GM19035 (cell line): ENCODE measurements around the gene ZNF444.
"Not testable (repeated sequence)": the region's sequence is repeated elsewhere in the genome, so short reads cannot be mapped to it uniquely, and the experiment has no call there.

Experiments used
- ATAC-seq: cut with Tn5 transposase; IDR thresholded peaks from one replicate; pipeline ENCODE4 v1.9.1; 2021; ENCODE audit not compliant: unreplicated experiment

The ZNF444 gene

DNA sequence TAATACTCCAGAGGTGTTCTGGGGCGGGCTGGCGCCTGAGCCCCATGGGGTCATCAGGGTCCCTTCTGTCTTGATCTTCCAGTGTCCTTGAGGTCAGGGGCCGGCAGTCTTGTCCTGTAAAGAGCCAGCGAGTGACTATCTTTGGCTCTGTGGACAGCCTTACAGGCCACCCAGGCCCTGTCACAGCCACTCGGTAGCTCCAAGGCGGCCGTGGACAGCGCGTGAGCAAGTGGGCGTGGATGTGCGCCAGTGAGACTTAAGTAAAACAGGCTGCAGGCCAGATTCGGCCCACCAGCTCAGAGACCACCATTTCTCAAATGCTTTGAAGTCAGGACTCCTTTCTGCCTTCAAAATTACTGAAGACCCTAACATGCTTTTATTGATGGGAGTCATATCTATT, 3.7 kb downstream of the ZNF444 start:
- no peak for ATAC-seq

DNA sequence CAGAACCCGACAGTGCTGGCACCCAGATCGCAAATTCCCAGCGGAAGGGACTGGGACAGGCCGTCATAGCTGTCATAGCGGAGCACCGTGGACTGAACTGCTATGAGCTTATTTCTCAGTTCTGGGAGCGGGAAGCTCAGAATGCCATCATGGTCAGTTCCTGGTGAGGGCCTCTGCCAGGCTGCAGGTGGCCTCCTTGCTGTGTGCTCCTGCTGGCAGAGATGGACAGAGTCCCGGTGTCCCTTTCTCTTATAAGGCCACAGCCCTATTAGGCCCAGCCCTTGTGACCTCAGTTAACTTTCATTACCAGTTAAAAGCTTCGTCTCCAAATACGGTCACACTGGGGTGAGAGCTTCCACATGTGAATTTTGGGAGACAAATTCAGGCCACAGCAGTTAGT, 4.6 kb downstream of the ZNF444 start:
- ATAC-seq, result no peak

DNA sequence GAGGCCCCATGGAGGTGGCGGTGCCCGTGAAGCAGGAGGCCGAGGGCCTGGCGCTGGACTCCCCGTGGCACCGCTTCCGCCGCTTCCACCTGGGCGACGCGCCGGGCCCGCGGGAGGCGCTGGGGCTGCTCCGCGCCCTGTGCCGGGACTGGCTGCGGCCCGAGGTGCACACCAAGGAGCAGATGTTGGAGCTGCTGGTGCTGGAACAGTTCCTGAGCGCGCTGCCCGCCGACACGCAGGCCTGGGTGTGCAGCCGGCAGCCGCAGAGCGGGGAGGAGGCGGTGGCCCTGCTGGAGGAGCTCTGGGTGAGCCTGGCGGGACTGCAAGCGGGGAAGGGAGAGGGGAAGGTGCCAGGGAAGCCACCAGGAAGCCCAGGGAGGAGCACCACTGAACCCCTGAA, 5.8 kb downstream of the ZNF444 start:
- ATAC-seq, result no peak

DNA sequence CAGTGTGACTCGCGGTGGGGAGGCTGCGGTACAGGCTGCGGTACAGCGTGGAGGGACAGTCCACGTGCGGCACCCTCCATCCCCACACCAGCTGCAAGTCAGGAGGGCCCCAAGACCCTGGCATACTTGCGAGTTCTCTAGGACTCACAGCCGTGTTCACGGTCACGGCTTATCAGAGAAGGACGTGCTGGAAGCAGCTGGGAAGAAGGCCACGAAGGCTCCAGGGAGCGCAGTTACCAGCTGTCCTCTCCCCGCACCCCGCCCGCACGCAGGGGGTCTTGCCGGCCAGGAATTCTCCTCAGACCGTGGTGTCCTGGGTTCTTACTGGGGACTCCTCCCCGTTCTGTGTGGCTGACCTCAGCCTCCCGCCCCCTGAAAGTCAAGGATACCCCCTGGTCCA, 6.2 kb downstream of the ZNF444 start:
- no peak for ATAC-seq

DNA sequence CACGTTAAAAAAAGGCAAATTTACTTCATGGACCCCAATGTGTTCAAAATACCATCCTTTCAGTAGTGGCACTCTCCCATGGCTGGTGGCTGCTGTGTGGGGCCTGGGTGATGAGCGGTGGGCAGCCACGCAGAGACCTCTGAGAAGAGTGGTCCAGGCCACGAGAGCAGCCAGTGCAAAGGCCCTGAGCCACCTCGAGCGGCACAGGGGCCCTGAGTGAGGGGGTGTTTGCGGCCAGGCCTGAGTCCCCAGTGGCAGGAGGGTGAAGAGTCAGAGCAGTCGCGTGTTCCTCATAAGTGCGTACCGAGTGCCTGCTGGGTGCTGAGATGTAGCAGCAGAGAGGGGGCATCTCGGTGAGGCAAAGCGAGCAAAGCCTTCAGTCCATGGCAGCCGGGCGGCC, 7.0 kb downstream of the ZNF444 start:
- no peak for ATAC-seq

DNA sequence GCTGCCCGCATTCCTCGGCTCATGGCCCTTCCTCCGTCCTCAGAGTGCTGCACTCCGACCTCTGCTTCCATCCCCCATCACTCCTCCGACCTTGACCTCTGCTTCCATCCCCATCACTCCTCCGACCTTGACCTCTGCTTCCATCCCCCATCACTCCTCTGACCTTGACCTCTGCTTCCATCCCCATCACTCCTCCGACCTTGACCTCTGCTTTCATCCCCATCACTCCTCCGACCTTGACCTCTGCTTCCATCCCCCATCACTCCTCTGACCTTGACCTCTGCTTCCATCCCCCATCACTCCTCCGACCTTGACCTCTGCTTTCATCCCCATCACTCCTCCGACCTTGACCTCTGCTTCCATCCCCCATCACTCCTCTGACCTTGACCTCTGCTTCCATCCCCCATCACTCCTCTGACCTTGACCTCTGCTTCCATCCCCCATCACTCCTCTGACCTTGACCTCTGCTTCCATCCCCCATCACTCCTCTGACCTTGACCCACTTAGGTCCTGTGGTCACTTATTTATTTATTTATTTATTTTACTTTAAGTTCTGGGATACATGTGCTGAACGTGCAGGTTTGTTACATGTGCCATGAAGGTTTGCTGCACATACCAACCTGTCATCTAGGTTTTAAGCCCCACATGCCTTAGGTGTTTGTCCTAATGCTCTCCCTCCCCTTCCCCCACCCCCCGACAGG, 8.0 kb downstream of the ZNF444 start:
- not testable (repeated sequence) for ATAC-seq

DNA sequence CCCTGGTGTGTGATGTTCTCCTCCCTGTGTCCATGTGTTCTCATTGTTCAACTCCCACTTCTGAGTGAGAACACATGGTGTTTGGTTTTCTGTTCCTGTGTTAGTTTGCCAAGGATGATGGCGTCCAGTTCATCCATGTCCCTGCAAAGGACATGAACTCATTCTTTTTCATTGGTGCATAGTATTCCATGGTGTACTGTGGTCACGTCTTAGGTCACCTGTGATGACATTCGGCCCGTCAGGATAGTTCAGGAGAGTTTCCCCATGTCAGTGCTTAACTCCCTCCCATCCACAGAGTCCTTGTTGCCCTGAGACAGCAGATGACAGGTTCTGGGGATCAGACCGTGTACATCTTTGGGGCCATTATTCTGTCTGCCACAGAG, 8.6 kb downstream of the ZNF444 start:
- ATAC-seq, result no peak

DNA sequence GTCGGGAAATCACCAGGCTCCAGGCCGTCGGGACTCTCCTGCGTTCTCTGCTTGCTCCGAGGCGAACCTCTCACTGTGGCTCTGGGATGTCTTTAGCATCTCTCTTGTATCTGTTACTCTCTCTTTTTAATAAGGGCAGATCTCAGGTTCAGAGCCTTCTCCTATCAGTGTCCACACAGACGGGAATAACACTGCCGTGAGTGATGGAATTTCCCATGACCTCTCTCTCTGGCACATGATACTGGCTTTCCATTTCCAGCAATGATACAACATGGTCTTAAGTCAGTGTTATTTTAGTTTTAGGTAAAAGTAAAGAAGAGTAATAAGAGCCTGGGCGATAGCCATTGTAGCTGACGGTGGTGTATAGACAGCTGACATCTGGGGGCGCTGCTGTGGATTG, 9.3 kb downstream of the ZNF444 start:
- no peak for ATAC-seq

DNA sequence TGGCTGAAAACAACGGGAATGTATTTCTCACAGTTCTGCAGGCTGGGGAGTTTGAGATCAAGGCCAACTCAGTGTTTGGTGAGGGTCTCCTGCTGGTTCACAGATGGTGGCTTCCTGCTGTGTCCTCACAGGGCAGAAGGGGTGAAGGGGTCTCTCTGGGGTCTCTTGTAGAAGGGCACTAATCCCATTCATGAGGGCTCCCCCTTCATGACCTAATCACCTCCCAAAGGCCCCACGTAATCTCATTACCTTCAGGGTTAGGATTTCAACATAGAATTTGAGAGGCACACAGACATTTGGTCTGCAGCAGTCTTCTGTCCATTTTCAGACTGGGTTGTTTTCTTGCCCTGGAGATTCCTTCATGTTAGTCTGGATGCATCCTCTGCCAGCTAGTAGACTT, 11.6 kb downstream of the ZNF444 start:
- no peak for ATAC-seq

DNA sequence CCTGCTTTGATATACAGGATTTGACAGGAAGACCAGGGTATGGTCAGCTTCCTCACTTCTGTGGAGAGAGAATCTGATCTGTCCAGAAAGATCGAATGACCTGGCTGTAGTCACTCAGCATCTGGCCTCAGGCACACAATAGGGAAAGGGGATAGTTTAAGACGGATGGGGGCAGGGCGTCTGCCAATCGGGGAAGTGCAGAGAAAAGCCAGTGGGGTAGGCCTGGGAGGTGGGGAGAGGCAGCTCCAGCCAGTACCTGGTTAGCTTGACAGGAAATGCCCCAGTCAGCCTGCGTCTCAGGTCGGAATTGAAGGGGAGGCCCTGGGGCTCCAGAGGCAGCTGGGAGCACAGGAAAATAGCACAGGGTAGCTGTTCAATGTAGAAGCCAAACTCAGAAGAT, 12.4 kb downstream of the ZNF444 start:
- ATAC-seq, result no peak

DNA sequence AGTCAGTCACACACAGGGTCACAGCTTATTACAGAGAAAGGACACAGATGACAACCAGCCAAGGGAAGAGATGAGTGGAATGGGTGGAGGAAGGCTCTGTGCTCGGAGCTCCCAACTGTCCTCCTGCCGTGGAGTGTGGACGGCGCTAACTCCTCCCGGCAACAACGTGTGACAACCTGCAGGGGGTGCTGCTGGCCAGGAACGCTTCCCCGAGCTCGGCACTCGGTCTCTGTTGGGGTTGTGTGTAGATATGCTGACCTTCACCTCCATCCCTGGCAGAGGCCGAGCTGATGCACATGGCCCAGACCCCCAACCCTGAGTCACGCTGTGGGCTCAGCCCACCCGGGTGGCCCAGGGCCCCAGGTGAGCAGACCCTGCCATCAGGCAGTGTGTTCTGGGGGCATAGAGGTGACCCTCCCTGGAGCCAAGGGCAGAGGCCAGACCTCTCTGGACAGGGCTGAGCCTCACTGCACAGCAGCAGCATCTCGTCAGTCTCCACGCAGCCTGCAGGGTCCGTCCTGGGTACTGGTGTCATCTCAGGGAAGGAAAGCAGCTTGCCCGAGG, 14.1 kb downstream of the ZNF444 start:
- no peak for ATAC-seq

DNA sequence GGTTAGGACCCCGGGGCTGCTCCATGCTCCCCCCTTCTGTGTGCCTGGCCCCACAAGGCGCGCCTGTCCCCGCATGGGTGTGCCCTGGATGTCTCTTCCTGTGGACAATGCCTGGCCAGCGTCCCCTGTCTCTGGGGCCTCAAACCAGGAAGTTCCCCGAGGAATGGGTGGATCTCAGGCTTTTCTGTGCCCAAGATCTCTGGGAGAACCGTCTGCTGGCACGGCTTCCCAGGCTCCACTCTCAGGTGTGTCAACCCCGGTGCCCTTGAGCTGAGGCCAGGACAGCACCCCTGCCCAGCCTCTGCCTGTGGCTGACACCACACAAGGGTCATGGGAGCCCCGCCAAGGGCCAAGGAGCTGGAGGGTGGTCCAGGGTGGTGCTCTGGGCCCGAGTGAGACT, 15.7 kb downstream of the ZNF444 start:
- ATAC-seq, result no peak

DNA sequence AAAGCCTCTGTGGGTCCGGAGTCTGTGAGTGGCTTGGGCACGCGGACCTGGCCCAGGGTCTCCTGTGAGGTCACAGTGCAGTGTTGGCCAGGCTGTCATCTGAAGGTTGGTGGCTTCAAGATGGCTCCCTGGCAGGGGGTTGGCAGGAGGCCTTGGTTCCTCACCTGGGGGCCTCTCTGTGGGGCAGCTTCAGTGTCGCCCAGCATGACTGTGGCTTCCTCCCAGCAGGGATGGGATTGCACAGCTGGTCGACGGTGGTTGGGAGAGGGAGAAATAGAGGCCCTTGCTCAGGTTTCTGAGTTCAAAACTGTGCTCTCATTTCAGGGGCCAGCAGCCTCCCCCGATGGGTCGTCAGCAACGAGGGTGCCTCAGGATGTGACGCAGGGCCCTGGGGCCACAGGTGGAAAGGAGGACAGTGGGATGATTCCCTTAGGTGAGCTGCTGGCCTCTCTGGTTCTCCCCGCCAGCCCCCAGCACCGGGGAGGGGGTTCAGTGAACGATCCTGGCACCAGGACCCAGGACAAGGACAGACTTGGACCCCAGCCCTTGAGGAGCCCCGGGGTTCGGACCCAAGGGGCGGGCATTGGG, 17.2 kb downstream of the ZNF444 start:
- ATAC-seq, result no peak

DNA sequence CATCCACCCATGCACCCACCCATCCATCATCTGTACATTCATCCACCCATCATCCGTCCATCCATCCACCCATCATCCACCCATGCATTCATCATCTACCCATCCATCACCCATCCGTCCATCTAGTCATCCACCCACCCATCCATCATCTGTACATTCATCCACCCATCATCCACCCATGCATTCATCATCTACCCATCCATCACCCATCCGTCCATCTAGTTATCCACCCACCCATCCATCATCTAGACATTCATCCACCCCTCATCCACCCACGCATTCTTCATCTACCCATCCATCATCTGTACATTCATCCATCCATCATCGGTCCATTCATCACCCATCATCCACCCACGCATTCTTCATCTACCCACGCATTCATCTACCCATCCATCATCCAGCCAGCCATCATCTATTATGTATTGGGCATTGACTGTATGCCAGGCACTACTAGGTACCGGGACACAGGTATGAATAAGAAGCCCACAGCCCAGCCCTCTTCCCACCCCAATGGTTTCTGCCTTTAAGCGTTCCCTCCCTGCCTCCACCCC, 18.0 kb downstream of the ZNF444 start:
- ATAC-seq, result no peak

DNA sequence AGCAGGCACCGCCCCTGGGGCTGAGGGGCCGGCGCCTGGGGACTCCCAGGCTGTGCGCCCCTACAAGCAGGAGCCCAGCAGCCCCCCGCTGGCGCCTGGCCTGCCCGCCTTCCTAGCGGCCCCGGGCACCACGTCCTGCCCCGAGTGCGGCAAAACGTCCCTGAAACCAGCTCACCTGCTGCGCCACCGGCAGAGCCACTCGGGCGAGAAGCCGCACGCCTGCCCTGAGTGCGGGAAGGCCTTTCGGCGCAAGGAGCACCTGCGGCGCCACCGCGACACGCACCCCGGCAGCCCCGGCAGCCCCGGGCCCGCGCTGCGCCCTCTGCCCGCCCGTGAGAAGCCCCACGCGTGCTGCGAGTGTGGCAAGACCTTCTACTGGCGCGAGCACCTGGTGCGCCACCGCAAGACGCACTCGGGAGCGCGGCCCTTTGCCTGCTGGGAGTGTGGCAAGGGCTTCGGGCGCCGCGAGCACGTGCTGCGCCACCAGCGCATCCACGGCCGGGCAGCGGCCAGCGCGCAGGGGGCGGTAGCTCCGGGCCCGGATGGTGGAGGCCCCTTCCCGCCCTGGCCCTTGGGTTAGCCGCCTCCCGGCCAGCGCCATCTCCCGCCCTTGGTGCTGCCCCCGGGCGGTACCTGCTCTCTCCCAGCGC, 18.7 kb downstream of the ZNF444 start:
- no peak for ATAC-seq

DNA sequence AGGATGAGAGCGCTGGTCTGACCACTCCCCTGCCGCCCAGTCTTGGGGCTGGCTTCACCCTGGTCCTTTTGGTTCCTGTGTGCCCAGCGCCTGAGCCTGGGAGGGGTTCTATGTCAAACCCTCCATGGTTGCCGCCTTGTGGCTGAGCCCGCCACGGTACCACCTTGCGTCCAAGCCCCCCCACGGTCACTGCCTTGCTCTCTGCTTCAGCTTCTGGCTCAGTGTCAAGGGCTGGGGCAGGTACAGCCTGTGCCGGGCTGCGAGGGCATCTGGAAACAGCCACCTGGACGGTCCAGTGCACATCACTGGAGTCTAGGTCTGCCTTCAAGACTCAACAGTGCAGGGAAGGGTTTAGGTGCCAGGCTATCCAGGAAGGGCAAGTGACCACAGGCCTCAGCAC, 20.4 kb downstream of the ZNF444 start:
- no peak for ATAC-seq

DNA sequence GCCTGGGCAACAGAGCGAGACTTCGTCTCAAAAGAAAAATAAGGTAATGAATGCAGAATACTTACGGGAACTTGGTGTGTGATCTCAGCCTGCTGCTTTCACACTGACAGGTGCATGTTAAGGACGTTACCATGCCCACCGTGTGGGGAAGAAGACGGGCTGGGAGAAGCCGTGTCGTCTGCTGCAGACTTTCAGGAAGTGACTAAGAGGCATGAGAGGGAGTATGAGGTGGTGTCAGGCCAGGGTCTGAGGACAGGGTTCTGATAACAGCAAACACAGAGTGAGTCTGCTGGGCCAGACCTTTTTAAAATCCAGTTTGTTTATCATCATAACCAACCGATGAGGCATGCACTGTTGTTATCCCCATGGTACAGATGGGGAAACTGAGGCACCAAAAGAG, 21.2 kb downstream of the ZNF444 start:
- ATAC-seq, result no peak

DNA sequence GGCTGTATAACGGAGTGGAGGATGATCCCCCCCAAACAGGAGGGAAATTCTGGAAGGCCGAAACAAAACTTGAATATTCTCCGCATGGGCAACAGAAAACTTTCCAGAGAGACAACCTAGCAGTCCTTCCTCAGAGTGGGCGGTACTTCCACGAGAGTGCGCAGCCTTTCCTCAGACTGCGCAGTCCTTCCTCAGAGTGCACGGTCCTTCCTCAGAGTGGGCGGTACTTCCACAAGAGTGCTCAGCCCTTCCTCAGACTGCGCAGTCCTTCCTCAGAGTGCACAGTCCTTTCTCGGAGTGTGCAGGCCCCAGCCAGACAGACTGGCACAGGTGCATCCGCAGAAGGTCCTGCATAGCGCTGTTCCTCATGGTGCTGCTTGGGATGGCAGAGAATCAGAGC, 22.0 kb downstream of the ZNF444 start:
- ATAC-seq, result no peak

DNA sequence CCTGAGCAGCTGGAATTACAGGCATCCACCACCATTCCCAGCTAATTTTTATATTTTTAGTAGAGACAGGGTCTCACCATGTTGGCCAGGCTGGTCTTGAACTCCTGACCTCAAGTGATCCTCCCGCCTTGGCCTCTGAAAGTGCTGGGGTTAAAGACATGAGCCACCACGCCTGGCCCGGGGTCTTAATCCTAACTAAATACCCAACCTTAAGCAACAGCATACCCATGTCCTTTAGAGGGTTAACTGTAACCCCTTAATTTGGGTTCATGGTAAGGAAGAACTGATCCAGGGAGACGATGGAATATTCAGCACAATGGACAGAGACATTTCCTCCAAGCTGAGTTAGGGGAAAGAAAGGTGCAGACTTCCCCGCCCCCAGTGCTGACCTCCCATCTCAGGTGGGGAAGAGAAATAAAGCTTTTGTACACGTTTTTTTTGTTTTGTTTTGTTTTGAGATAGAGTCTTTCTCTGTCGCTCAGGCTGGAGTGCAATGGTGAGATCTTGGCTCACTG, 26.0 kb downstream of the ZNF444 start:
- ATAC-seq, result no peak

DNA sequence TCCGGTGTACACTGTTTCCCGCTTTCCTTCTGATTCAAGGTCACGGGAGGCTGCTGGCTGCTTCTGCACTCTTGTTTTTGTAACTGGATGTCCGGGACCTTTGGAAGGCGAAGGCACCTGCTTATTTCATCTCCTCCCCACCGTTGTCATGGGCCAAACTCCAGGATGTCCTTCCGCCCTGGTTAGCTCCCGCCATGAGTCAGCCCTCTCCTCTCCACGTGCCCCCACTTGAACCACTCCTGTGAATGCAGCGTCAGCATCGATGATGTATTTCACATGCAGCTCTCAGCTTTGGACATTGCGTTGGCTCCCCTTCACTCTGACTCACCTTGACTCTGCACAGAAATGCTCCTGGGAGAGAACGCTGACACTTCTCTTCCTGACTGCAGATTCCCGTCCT, 29.2 kb downstream of the ZNF444 start:
- no peak for ATAC-seq

DNA sequence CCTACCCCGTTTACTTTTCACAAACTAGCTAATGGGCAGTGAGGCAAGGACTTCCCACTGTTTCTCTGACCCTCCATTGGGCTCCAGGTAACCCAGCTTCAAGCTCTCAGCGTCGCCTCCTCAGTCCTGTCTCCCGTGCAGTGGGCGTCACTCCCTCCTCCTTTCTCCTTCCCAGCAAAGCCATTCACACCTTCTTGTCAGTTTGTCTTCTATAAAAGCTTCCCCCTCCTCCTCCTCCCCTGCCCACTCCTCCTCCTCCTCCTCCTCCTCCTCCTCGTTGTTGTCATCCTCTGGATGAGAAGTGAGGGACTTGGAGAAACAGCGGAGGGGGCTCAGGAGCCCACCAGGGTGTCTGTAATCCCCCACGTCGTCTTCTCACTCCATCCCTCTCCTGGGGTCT, 33.0 kb downstream of the ZNF444 start:
- no peak for ATAC-seq

DNA sequence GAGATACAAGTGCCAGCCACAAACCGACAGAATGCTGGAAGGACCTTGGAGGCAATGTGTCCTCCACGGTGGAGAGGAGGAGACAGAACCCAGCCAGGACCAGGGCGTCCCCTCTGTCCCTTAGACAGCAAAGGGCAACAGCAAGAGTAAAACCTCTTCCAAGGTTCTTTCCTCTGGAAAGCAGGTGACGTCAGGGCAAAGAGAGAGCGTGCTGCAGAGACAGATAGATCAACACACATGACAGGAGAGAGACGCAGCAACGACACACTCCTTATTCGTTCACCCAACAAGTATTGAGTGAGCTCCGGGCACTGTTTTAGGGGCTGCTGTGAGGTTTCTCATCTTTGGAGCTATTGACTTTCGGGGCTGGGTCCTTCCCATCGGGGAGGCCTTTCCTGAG, 33.5 kb downstream of the ZNF444 start:
- ATAC-seq, result no peak
